Panc1 (cell line): ENCODE results near the gene FAM149B1. TPM values are rescaled to one million over a fixed set of nuclear protein-coding genes. Genes with fewer than 3 reads are reported as not detected.

Experiments
- ATAC-seq: fragments of 200-7000 bp; cut with Tn5 transposase; 2 replicates; pipeline ENCODE4 v1.9.1; 2020; ENCODE audit warnings: mild to moderate bottlenecking, moderate library complexity
- BruUV-seq: library from RNA; stranded (reverse); fragments of 400-500 nt; replicated peaks from 2 replicates; lab custom pipeline; 2021; lab: Mats Ljungman, UMichigan
- CTCF ChIA-PET: fragments of 300-600 bp; sonication (Branson Sonifier 250); formaldehyde crosslinking; loops from one replicate; lab custom pipeline; 2022; ENCODE audit warnings: antibody characterized with exemption; lab: Charles Lee
- POLR2A ChIA-PET: fragments of 300-600 bp; sonication (Branson Sonifier 250); formaldehyde crosslinking; loops from one replicate; lab custom pipeline; 2022; ENCODE audit warnings: antibody characterized with exemption; lab: Charles Lee
- DNase-seq: peaks from one replicate; pipeline ENCODE4 v3.0.0-alpha.2; 2010; ENCODE audit warnings: low read depth, low spot score
- H3K27ac ChIP-seq: 2 replicates; pipeline ENCODE4 v1.5.1; 2011; ENCODE audit warnings: mild to moderate bottlenecking, low read length, inconsistent platforms
- H3K27me3 ChIP-seq: fragments of 200-500 bp; sonication (Bioruptor generic); 2 replicates; pipeline ENCODE4 v1.6.0; 2014; ENCODE audit warnings: low read length, inconsistent platforms; ENCODE audit not compliant: control insufficient read depth, insufficient read depth
- H3K36me3 ChIP-seq: fragments of 200-500 bp; sonication (Bioruptor generic); 2 replicates; pipeline ENCODE4 v1.5.1; 2014; ENCODE audit warnings: inconsistent platforms, mild to moderate bottlenecking, low read length, moderate library complexity; ENCODE audit not compliant: control insufficient read depth, insufficient read depth
- H3K4me1 ChIP-seq: 2 replicates; pipeline ENCODE4 v1.5.1; 2011; ENCODE audit warnings: inconsistent platforms, mild to moderate bottlenecking, low read length, moderate library complexity; ENCODE audit not compliant: control insufficient read depth, insufficient read depth
- H3K4me3 ChIP-seq, 2 experiments: 2 replicates each; pipeline ENCODE4 v1.5.1; 2011 to 2012; ENCODE audit warnings: low read depth in 2 of 2, low read length in 2 of 2, mild to moderate bottlenecking in 2 of 2, inconsistent platforms in 1 of 2, moderate library complexity in 1 of 2
- H3K9me3 ChIP-seq: fragments of 200-500 bp; sonication (Bioruptor generic); 2 replicates; pipeline ENCODE4 v1.5.1; 2014; ENCODE audit warnings: low read depth, mild to moderate bottlenecking, inconsistent platforms, low read length, moderate library complexity; ENCODE audit not compliant: control insufficient read depth, insufficient read depth
- POLR2AphosphoS5 ChIP-seq: IDR thresholded peaks from 2 replicates; pipeline ENCODE4 v1.6.1; 2012; ENCODE audit warnings: mild to moderate bottlenecking, low read depth, low read length, moderate library complexity
- SIN3A ChIP-seq: IDR thresholded peaks from 2 replicates; pipeline ENCODE4 v1.6.1; 2012; ENCODE audit warnings: low read depth, mild to moderate bottlenecking, low read length, moderate library complexity, borderline replicate concordance; ENCODE audit not compliant: insufficient read depth
- TCF7L2 ChIP-seq: IDR thresholded peaks from 2 replicates; pipeline ENCODE4 v1.6.1; 2011; ENCODE audit warnings: mild to moderate bottlenecking, low read depth, low read length, inconsistent platforms
- in situ Hi-C: cut with HindIII; loops from 2 replicates; pipeline ENCODE4 v1.10.0; 2016; ENCODE audit warnings: low sequenced_read_pairs, low pct_unique_long_range_greater_than_20kb
- intact Hi-C: fragments of 100-400 bp; cut with micrococcal nuclease; formaldehyde crosslinking; loops from one replicate; pipeline ENCODE4 v1.10.0; 2022; ENCODE audit not compliant: unreplicated experiment
- total RNA-seq: library from RNA; stranded (reverse); gene quantifications from one replicate; pipeline ENCODE4 v1.2.1, GENCODE V29; 2021; ENCODE audit not compliant: unreplicated experiment
- TF ChIP-seq, protein P1 (sequence below): fragments of 450-650 bp; IDR thresholded peaks from 2 replicates; pipeline ENCODE4 v1.5.1; 2017; ENCODE audit warnings: mild to moderate bottlenecking
- TF ChIP-seq, protein P2 (sequence below), 2 experiments: IDR thresholded peaks; 2 replicates each; pipeline ENCODE4 v1.6.1; 2011 to 2012; ENCODE audit warnings: low read depth in 2 of 2, control low read depth in 1 of 2, low read length in 1 of 2, mild to moderate bottlenecking in 1 of 2, moderate library complexity in 1 of 2; ENCODE audit not compliant: insufficient read depth in 1 of 2

FAM149B1 gene
- total RNA-seq, 1 experiment from 2014 or later = 20.8 TPM

DNA sequence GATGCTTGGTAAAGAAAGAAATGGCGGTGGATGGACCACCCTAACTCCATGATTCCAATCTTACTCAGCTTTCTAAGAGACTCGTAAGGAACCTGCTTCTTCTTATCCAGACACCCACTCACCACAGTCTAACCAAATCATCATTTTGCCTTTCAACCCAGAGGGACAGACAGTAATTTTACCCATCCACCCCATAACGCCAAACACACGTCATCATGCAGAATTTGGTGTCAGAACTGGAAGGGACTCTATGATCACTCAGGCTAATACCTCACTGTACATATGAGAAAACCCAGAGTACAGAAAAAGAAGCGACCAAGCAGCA lies 499 bp upstream of the FAM149B1 start:
- ChIA-PET CTCF (no interaction called here), POLR2A (no interaction called here)
- intact Hi-C loops (no loop called here), in situ Hi-C loops (no loop called here)
- TF ChIP-seq, protein P1, sequence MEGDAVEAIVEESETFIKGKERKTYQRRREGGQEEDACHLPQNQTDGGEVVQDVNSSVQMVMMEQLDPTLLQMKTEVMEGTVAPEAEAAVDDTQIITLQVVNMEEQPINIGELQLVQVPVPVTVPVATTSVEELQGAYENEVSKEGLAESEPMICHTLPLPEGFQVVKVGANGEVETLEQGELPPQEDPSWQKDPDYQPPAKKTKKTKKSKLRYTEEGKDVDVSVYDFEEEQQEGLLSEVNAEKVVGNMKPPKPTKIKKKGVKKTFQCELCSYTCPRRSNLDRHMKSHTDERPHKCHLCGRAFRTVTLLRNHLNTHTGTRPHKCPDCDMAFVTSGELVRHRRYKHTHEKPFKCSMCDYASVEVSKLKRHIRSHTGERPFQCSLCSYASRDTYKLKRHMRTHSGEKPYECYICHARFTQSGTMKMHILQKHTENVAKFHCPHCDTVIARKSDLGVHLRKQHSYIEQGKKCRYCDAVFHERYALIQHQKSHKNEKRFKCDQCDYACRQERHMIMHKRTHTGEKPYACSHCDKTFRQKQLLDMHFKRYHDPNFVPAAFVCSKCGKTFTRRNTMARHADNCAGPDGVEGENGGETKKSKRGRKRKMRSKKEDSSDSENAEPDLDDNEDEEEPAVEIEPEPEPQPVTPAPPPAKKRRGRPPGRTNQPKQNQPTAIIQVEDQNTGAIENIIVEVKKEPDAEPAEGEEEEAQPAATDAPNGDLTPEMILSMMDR = no peak
- TF ChIP-seq TCF7L2 (no peak), POLR2AphosphoS5 (no peak), SIN3A (no peak)
- Histone ChIP-seq H3K9me3 (no peaks in the 10 kb centered on the region), H3K27me3 (no peaks in the 10 kb centered on the region), H3K27ac (peak overlapping the region; percentile 93), H3K36me3 (peaks cover 10% of the 10 kb centered on the region), H3K4me3 (peak overlapping the region; percentile 74 to 77), H3K4me1 (0 out of 2 replicates have a peak, but pooled peaks cover 4% of the 10 kb centered on the region)
- ATAC-seq (no peak), DNase-seq (no peak)
- no TSS peak for BruUV-seq

DNA sequence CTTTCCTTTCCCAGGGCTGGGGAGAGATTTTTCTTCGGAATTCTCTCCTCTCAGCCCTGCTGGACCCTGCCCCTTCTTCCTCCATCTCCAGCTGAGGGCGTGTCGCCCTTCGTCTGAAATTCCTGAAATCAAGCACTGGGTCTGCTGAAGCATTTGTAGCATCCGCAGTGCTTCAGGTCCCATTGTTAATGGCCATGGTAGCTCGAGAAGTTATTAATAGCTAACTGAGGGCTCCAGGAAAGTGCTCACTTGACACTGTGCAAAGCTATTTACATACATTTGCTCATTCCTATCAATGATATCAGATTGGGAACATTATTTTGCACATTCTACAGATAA lies 515 bp downstream of the FAM149B1 start:
- TSS peak; percentile 69 for BruUV-seq

More for the DNA sequence above, 515 bp downstream of the FAM149B1 start:
- H3K4me1 ChIP-seq = no peaks in the 10 kb centered on the region
- H3K27me3 ChIP-seq = no peaks in the 10 kb centered on the region
- H3K27ac ChIP-seq = peak overlapping the region; percentile 93
- TF ChIP-seq, protein P2, sequence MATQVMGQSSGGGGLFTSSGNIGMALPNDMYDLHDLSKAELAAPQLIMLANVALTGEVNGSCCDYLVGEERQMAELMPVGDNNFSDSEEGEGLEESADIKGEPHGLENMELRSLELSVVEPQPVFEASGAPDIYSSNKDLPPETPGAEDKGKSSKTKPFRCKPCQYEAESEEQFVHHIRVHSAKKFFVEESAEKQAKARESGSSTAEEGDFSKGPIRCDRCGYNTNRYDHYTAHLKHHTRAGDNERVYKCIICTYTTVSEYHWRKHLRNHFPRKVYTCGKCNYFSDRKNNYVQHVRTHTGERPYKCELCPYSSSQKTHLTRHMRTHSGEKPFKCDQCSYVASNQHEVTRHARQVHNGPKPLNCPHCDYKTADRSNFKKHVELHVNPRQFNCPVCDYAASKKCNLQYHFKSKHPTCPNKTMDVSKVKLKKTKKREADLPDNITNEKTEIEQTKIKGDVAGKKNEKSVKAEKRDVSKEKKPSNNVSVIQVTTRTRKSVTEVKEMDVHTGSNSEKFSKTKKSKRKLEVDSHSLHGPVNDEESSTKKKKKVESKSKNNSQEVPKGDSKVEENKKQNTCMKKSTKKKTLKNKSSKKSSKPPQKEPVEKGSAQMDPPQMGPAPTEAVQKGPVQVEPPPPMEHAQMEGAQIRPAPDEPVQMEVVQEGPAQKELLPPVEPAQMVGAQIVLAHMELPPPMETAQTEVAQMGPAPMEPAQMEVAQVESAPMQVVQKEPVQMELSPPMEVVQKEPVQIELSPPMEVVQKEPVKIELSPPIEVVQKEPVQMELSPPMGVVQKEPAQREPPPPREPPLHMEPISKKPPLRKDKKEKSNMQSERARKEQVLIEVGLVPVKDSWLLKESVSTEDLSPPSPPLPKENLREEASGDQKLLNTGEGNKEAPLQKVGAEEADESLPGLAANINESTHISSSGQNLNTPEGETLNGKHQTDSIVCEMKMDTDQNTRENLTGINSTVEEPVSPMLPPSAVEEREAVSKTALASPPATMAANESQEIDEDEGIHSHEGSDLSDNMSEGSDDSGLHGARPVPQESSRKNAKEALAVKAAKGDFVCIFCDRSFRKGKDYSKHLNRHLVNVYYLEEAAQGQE (IDR thresholded peaks at IDR 0.05; ENCODE audit: insufficient read depth in 1 of 2, low read depth in 2 of 2, low read length in 1 of 2) = no peak
- TF ChIP-seq, protein P1 = no peak
- TF ChIP-seq TCF7L2 (no peak), POLR2AphosphoS5 (no peak), SIN3A (no peak)
- intact Hi-C loops = no loop called here
- peak overlapping the region; percentile 74 to 77 for H3K4me3 ChIP-seq
- H3K36me3 ChIP-seq = peaks cover 4% of the 10 kb centered on the region
- CTCF ChIA-PET = interaction anchor here (0.7 kb wide), 1 partner anchor 580 kb away, joined by 3 read pairs; no protein-coding TSS in a partner anchor
- DNase-seq (peak; percentile 10), ATAC-seq (no peak)
- no peaks in the 10 kb centered on the region for H3K9me3 ChIP-seq
- POLR2A ChIA-PET = interaction anchor here (0.5 to 1.0 kb wide), 3 partner anchors 70 to 831 kb away, joined by 3 to 7 read pairs (median 3); no protein-coding TSS in a partner anchor
- in situ Hi-C loops = no loop called here
